Endothelial cell of umbilical vein (primary cell): Measurements from ENCODE around the gene MRO. TPM values are rescaled to one million over a fixed set of nuclear protein-coding genes. Genes with fewer than 3 reads are reported as not detected.

ENCODE experiments used
- BruUV-seq: library from RNA; stranded (reverse); fragments of 400-500 nt; replicated peaks from 2 replicates; lab custom pipeline; 2021; lab: Mats Ljungman, UMichigan
- CTCF ChIA-PET: fragments of 300-600, 350-600 bp; sonication (Branson Sonifier 250); formaldehyde crosslinking; loops from one replicate; lab custom pipeline; 2021; ENCODE audit warnings: antibody characterized with exemption, inconsistent platforms; lab: Charles Lee
- POLR2A ChIA-PET: fragments of 300-600, 350-600 bp; sonication (Branson Sonifier 250); formaldehyde crosslinking; loops from one replicate; lab custom pipeline; 2021; ENCODE audit warnings: antibody characterized with exemption, inconsistent platforms; lab: Charles Lee
- DNase-seq: peaks from one replicate; pipeline ENCODE4 v3.0.0-alpha.2; 2011; ENCODE audit warnings: low read depth, low spot score
- FAIRE-seq: peaks from 2 replicates; lab custom pipeline; 2011; peaks lifted over from hg19 to GRCh38; lab: Jason Lieb, UNC
- H2AFZ ChIP-seq: 2 replicates; pipeline ENCODE4 v1.6.0; 2012; ENCODE audit warnings: low read depth, low read length, control low read depth, inconsistent platforms
- H3K27ac ChIP-seq: 2 replicates; pipeline ENCODE4 v1.5.1; 2011; ENCODE audit warnings: low read depth, mild to moderate bottlenecking, control low read depth, low read length, moderate library complexity; ENCODE audit not compliant: insufficient read depth
- H3K27me3 ChIP-seq, 2 experiments: 2 replicates each; pipeline versions ENCODE4 v1.6.0 to v1.6.1; 2011; ENCODE audit warnings: low read length in 2 of 2, mixed read lengths in 1 of 2; ENCODE audit not compliant: control insufficient read depth in 2 of 2, insufficient read depth in 2 of 2
- H3K36me3 ChIP-seq, 2 experiments: 2 replicates in 1 of 2; 3 replicates in 1 of 2; pipeline ENCODE4 v1.5.1; 2011; ENCODE audit warnings: low read length in 2 of 2, mild to moderate bottlenecking in 1 of 2, moderate library complexity in 1 of 2; ENCODE audit not compliant: control insufficient read depth in 2 of 2, insufficient read depth in 2 of 2; ENCODE audit errors: extremely low read depth in 1 of 2
- H3K4me1 ChIP-seq: 3 replicates; pipeline ENCODE4 v1.5.1; 2011; ENCODE audit warnings: mild to moderate bottlenecking, low read length; ENCODE audit not compliant: control insufficient read depth, insufficient read depth; ENCODE audit errors: extremely low read depth
- H3K4me2 ChIP-seq: 2 replicates; pipeline ENCODE4 v1.6.1; 2011; ENCODE audit warnings: low read length, control low read depth, mixed read lengths; ENCODE audit not compliant: insufficient read depth
- H3K4me3 ChIP-seq, 3 experiments: fragments of 200-600 bp in 1 of 3; sonication (generic), shearing (Covaris generic) in 1 of 3; replicated peaks in 1 of 3; 2 replicates each; pipeline ENCODE4 v1.5.1; 2011 to 2016; ENCODE audit warnings: control low read depth in 3 of 3, low read length in 3 of 3, mild to moderate bottlenecking in 2 of 3, inconsistent platforms in 1 of 3, low read depth in 1 of 3, moderate library complexity in 1 of 3; ENCODE audit not compliant: insufficient read depth in 1 of 3
- H3K79me2 ChIP-seq: 2 replicates; pipeline ENCODE4 v1.6.0; 2012; ENCODE audit warnings: low read length, inconsistent platforms; ENCODE audit not compliant: control insufficient read depth, insufficient read depth
- H3K9ac ChIP-seq: replicated peaks from 2 replicates; pipeline ENCODE3; 2011; ENCODE audit warnings: low read length, control low read depth; ENCODE audit not compliant: insufficient read depth; ENCODE audit errors: extremely low read depth
- H3K9me1 ChIP-seq: replicated peaks from 3 replicates; pipeline ENCODE4 v1.6.0; 2011; ENCODE audit warnings: mild to moderate bottlenecking, low read length; ENCODE audit not compliant: control insufficient read depth, insufficient read depth; ENCODE audit errors: extremely low read depth
- H3K9me3 ChIP-seq: replicated peaks from 2 replicates; pipeline ENCODE4 v1.5.1; 2012; ENCODE audit warnings: low read length, inconsistent platforms; ENCODE audit not compliant: control insufficient read depth, insufficient read depth
- H4K20me1 ChIP-seq: replicated peaks from 2 replicates; pipeline ENCODE3; 2011; ENCODE audit warnings: mild to moderate bottlenecking, low read length; ENCODE audit not compliant: control insufficient read depth, insufficient read depth; ENCODE audit errors: extremely low read depth
- CTCF ChIP-seq, 2 donors: IDR thresholded peaks; 1 replicate in 1 of 2; 2 replicates in 1 of 2; pipeline ENCODE4 v1.5.1; 2011; ENCODE audit warnings: low read length in 2 of 2, mild to moderate bottlenecking in 2 of 2, moderate library complexity in 2 of 2, control low read depth in 1 of 2, inconsistent platforms in 1 of 2, low read depth in 1 of 2; ENCODE audit not compliant: insufficient read depth in 1 of 2; ENCODE audit errors: extremely low read depth in 1 of 2
- EZH2 ChIP-seq: IDR thresholded peaks from 2 replicates; pipeline ENCODE4 v1.6.1; 2012; ENCODE audit warnings: borderline replicate concordance, low read depth, mild to moderate bottlenecking, moderate library complexity, low read length, inconsistent platforms; ENCODE audit not compliant: severe bottlenecking
- FOS ChIP-seq: IDR thresholded peaks from 2 replicates; pipeline ENCODE4 v1.6.1; 2011; ENCODE audit warnings: mild to moderate bottlenecking, low read length, moderate library complexity, borderline replicate concordance; ENCODE audit not compliant: insufficient read depth
- GATA2 ChIP-seq: IDR thresholded peaks from 2 replicates; pipeline ENCODE4 v1.7.0; 2011; ENCODE audit warnings: low read depth, mild to moderate bottlenecking, moderate library complexity, mixed read lengths, low read length; ENCODE audit not compliant: insufficient read length, insufficient read depth
- JUN ChIP-seq: IDR thresholded peaks from 2 replicates; pipeline ENCODE4 v1.6.1; 2011; ENCODE audit warnings: borderline replicate concordance, low read depth; ENCODE audit not compliant: insufficient read length, insufficient read depth
- MAX ChIP-seq: IDR thresholded peaks from 2 replicates; pipeline ENCODE4 v1.6.1; 2011; ENCODE audit not compliant: insufficient read depth, insufficient read length
- MYC ChIP-seq: IDR thresholded peaks from one replicate; pipeline ENCODE4 v1.6.1; 2011; ENCODE audit warnings: mild to moderate bottlenecking, low read depth, low read length
- POLR2A ChIP-seq: IDR thresholded peaks from 2 replicates; pipeline ENCODE4 v1.6.1; 2012; ENCODE audit warnings: low read depth, mild to moderate bottlenecking, control low read depth, low read length
- POLR2AphosphoS5 ChIP-seq: IDR thresholded peaks from 2 replicates; pipeline ENCODE4 v1.6.1; 2012; ENCODE audit warnings: low read depth, mild to moderate bottlenecking, control low read depth, low read length, moderate library complexity; ENCODE audit not compliant: insufficient read depth
- dilution Hi-C: fragments of 300-500 bp; cut with MboI; formaldehyde crosslinking; loops from one replicate; pipeline ENCODE4 v1.15.0; 2019; ENCODE audit warnings: low sequenced_read_pairs; ENCODE audit not compliant: extremely low pct_ligation_motif_present
- intact Hi-C: fragments of 100-400 bp; cut with micrococcal nuclease; formaldehyde crosslinking; loops from one replicate; pipeline ENCODE4 v1.10.0; 2022
- polyA plus RNA-seq, 4 experiments: library from polyadenylated mRNA; depleted of rRNA in 3 of 4; stranded (reverse) in 3 of 4; unstranded in 1 of 4; fragments of >200 nt; gene quantifications; 2 replicates each; pipeline versions ENCODE4 v1.2.1 to v1.2.3, GENCODE V29; 2011 to 2012; ENCODE audit warnings: missing spikeins in 1 of 4
- total RNA-seq: library from RNA; stranded (reverse); gene quantifications from 2 replicates; pipeline ENCODE4 v1.2.3, GENCODE V29; 2021

MRO gene
- total and polyA plus RNA-seq, 2 donors (not counting 3 experiments of a cell fraction or from before 2014, with no cell fraction given) = not detected

- ChIA-PET POLR2A (no interaction called here), CTCF (interaction anchor here (2.7 kb wide), 1 partner anchor 9 kb away, joined by 13 read pairs; the partner anchor contains the start of gene ME2)
- no peaks in the 10 kb centered on the region for H3K9me1 ChIP-seq
- no peak overlapping the region for H3K27ac ChIP-seq
- no peaks in the 10 kb centered on the region for H4K20me1 ChIP-seq
- peaks cover 0 to 3% of the 10 kb centered on the region in 2 experiments for H3K27me3 ChIP-seq
- no peak for DNase-seq
- H3K9me3 ChIP-seq = no peaks in the 10 kb centered on the region
- FAIRE-seq = no peak
- BruUV-seq = no TSS peak
- H3K9ac ChIP-seq = no peak overlapping the region
- intact Hi-C loops = no loop called here
- dilution Hi-C loops = no loop called here
- no peak overlapping the region for H3K4me2 ChIP-seq
- H3K4me1 ChIP-seq = peaks cover 3% of the 10 kb centered on the region
- no peak overlapping the region for H2AFZ ChIP-seq
- TF ChIP-seq CTCF (IDR thresholded peaks at IDR 0.05; ENCODE audit: extremely low read depth in 1 of 2, insufficient read depth in 1 of 2, low read depth in 1 of 2, low read length in 2 of 2) (no peak), POLR2A (no peak), POLR2AphosphoS5 (no peak), MAX (no peak), JUN (no peak), FOS (no peak), EZH2 (no peak), MYC (no peak), GATA2 (no peak)
- no peaks in the 10 kb centered on the region for H3K36me3 ChIP-seq
- H3K4me3 ChIP-seq = no peak overlapping the region
- no peaks in the 10 kb centered on the region for H3K79me2 ChIP-seq
Observed at GRCh38 chr18:50869150-50869549, 49.3 kb upstream of the MRO start.
